ENCODE results near the gene TEAD2. TPM values are rescaled to one million over a fixed set of nuclear protein-coding genes. Genes with fewer than 3 reads are reported as not detected.
A peak's percentile ranks its signal among the peaks of the same experiment; 100 is the strongest.

TEAD2 gene
- not detected for total RNA-seq
- not detected for polyA plus RNA-seq

GRCh38 chr19:49362048-49362928 lies at the start of gene TEAD2:
Gene TEAD2, minus strand, starts transcription at chr19:49362416. Its CDS starts 2,341 bp downstream, at chr19:49360075.
- Mint-ChIP-seq H3K27ac (peak within 1 kb of the TSS in 3 of 8 donors; percentile 22 to 77 (median 59)), H3K36me3 (no peaks in the 10 kb centered on the region), H3K27me3 (peaks cover 15 to 34% of the 10 kb centered on the region in 2 donors), H3K9me3 (no peaks in the 10 kb centered on the region), H3K4me1 (peaks cover 0 to 12% (median 11%) of the 10 kb centered on the region in 3 donors), H3K4me3 (peak within 1 kb of the TSS; percentile 40 to 78 (median 68))
- Histone ChIP-seq H3K4me1 (ENCODE audit: insufficient read depth, low read length) (peaks cover 26% of the 10 kb centered on the region), H3K36me3 (ENCODE audit: insufficient read depth, low read length) (no peaks in the 10 kb centered on the region), H3K4me3 (ENCODE audit: low read length) (peak within 1 kb of the TSS; percentile 61), H3K27ac (ENCODE audit: low read depth, low read length) (peak within 1 kb of the TSS; percentile 64), H3K27me3 (ENCODE audit: insufficient read depth, low read length, poor library complexity, severe bottlenecking) (peaks cover 14% of the 10 kb centered on the region), H3K9me3 (ENCODE audit: low read length) (no peaks in the 10 kb centered on the region)
- ChIA-PET CTCF (no interaction called here), POLR2A (no interaction called here)
- DNase-seq = peak in 2 of 5 donors; percentile 22 to 23

- no peaks in the 10 kb centered on the region for H3K9me3 ChIP-seq (ENCODE audit: low read length)
- H3K4me3 ChIP-seq (ENCODE audit: low read length) = no peak overlapping the region
- ChIA-PET CTCF (interaction anchor here (0.9 to 2.2 kb wide), 3 partner anchors 8 to 31 kb away, joined by 3 to 6 read pairs (median 5); no protein-coding TSS in a partner anchor), POLR2A (no interaction called here)
- H3K36me3 Mint-ChIP-seq = no peaks in the 10 kb centered on the region
- H3K4me1 ChIP-seq (ENCODE audit: insufficient read depth, low read length) = peaks cover 41% of the 10 kb centered on the region
- peaks cover 36 to 50% (median 47%) of the 10 kb centered on the region in 3 donors for H3K4me1 Mint-ChIP-seq
- H3K9me3 Mint-ChIP-seq = no peaks in the 10 kb centered on the region
- DNase-seq = no peak
- peak overlapping the region in 1 of 7 donors; percentile 46 for H3K4me3 Mint-ChIP-seq
- peaks cover 0 to 6% of the 10 kb centered on the region in 2 donors for H3K27me3 Mint-ChIP-seq
- no peak overlapping the region for H3K27ac ChIP-seq (ENCODE audit: low read depth, low read length)
- H3K27me3 ChIP-seq (ENCODE audit: insufficient read depth, low read length, poor library complexity, severe bottlenecking) = no peaks in the 10 kb centered on the region
- no peaks in the 10 kb centered on the region for H3K36me3 ChIP-seq (ENCODE audit: insufficient read depth, low read length)
- peak overlapping the region in 5 of 8 donors; percentile 15 to 72 (median 29) for H3K27ac Mint-ChIP-seq
Measured at GRCh38 chr19:49411681-49412326, 49.6 kb upstream of the TEAD2 start.

GRCh38 chr19:49409441-49410029 lies 47.3 kb upstream of the TEAD2 start:
- H3K27me3 Mint-ChIP-seq = peaks cover 0 to 6% of the 10 kb centered on the region in 2 donors

GRCh38 chr19:49408816-49409440 lies 46.7 kb upstream of the TEAD2 start:
- H3K9me3 ChIP-seq (ENCODE audit: low read length) = no peaks in the 10 kb centered on the region
- DNase-seq = no peak
- peaks cover 0 to 4% of the 10 kb centered on the region in 2 donors for H3K27me3 Mint-ChIP-seq

More at GRCh38 chr19:49409441-49410029, 47.3 kb upstream of the TEAD2 start:
- Mint-ChIP-seq H3K4me1 (peaks cover 36 to 54% (median 50%) of the 10 kb centered on the region in 3 donors), H3K27ac (peak overlapping the region; percentile 63 to 96 (median 82)), H3K9me3 (no peaks in the 10 kb centered on the region), H3K36me3 (no peaks in the 10 kb centered on the region), H3K4me3 (peak overlapping the region; percentile 0 to 79 (median 55))
- no peaks in the 10 kb centered on the region for H3K9me3 ChIP-seq (ENCODE audit: low read length)
- no peak for DNase-seq
- H3K36me3 ChIP-seq (ENCODE audit: insufficient read depth, low read length) = no peaks in the 10 kb centered on the region
- peak overlapping the region; percentile 3 for H3K27ac ChIP-seq (ENCODE audit: low read depth, low read length)
- peak overlapping the region; percentile 5 for H3K4me3 ChIP-seq (ENCODE audit: low read length)
- ChIA-PET CTCF (interaction anchor here (0.9 to 1.5 kb wide), 4 partner anchors 18 to 64 kb away, joined by 3 to 4 read pairs (median 4); partner anchors contain the start of gene FLT3LG), POLR2A (interaction anchor here (1.0 kb wide), 1 partner anchor 41 kb away, joined by 3 read pairs; no protein-coding TSS in a partner anchor)
- no peaks in the 10 kb centered on the region for H3K27me3 ChIP-seq (ENCODE audit: insufficient read depth, low read length, poor library complexity, severe bottlenecking)
- peaks cover 41% of the 10 kb centered on the region for H3K4me1 ChIP-seq (ENCODE audit: insufficient read depth, low read length)

GRCh38 chr19:49407482-49408015 lies 45.3 kb upstream of the TEAD2 start:
- no peaks in the 10 kb centered on the region for H3K9me3 ChIP-seq (ENCODE audit: low read length)
- no peak overlapping the region for H3K27ac ChIP-seq (ENCODE audit: low read depth, low read length)
- H3K9me3 Mint-ChIP-seq = no peaks in the 10 kb centered on the region
- peak overlapping the region in 3 of 8 donors; percentile 54 to 74 (median 66) for H3K27ac Mint-ChIP-seq
- H3K27me3 Mint-ChIP-seq = peaks cover 0 to 4% of the 10 kb centered on the region in 2 donors
- H3K4me1 ChIP-seq (ENCODE audit: insufficient read depth, low read length) = peaks cover 41% of the 10 kb centered on the region
- POLR2A ChIA-PET = no interaction called here
- H3K36me3 ChIP-seq (ENCODE audit: insufficient read depth, low read length) = no peaks in the 10 kb centered on the region
- H3K4me1 Mint-ChIP-seq = peaks cover 36 to 54% (median 49%) of the 10 kb centered on the region in 3 donors
- H3K4me3 ChIP-seq (ENCODE audit: low read length) = no peak overlapping the region
- CTCF ChIA-PET = interaction anchor here (0.9 to 1.0 kb wide), 2 partner anchors 9 to 66 kb away, joined by 3 read pairs; no protein-coding TSS in a partner anchor
- no peak overlapping the region for H3K4me3 Mint-ChIP-seq
- no peaks in the 10 kb centered on the region for H3K36me3 Mint-ChIP-seq
- no peak for DNase-seq
- H3K27me3 ChIP-seq (ENCODE audit: insufficient read depth, low read length, poor library complexity, severe bottlenecking) = no peaks in the 10 kb centered on the region

More at GRCh38 chr19:49408816-49409440, 46.7 kb upstream of the TEAD2 start:
- no peaks in the 10 kb centered on the region for H3K9me3 Mint-ChIP-seq
- H3K4me1 ChIP-seq (ENCODE audit: insufficient read depth, low read length) = peaks cover 41% of the 10 kb centered on the region
- peak overlapping the region in 6 of 7 donors; percentile 19 to 72 (median 55) for H3K4me3 Mint-ChIP-seq
- POLR2A ChIA-PET = interaction anchor here (1.0 kb wide), 1 partner anchor 41 kb away, joined by 3 read pairs; no protein-coding TSS in a partner anchor
- no peaks in the 10 kb centered on the region for H3K27me3 ChIP-seq (ENCODE audit: insufficient read depth, low read length, poor library complexity, severe bottlenecking)
- H3K27ac Mint-ChIP-seq = peak overlapping the region in 7 of 8 donors; percentile 63 to 96 (median 84)
- peak overlapping the region; percentile 5 for H3K4me3 ChIP-seq (ENCODE audit: low read length)
- no peaks in the 10 kb centered on the region for H3K36me3 ChIP-seq (ENCODE audit: insufficient read depth, low read length)
- peak overlapping the region; percentile 3 for H3K27ac ChIP-seq (ENCODE audit: low read depth, low read length)
- H3K36me3 Mint-ChIP-seq = no peaks in the 10 kb centered on the region
- peaks cover 36 to 54% (median 50%) of the 10 kb centered on the region in 3 donors for H3K4me1 Mint-ChIP-seq
- CTCF ChIA-PET = interaction anchor here (0.9 to 1.5 kb wide), 4 partner anchors 17 to 65 kb away, joined by 3 to 4 read pairs (median 4); partner anchors contain the start of gene FLT3LG

- Mint-ChIP-seq H3K4me1 (peaks cover 33 to 51% (median 45%) of the 10 kb centered on the region in 3 donors), H3K36me3 (no peaks in the 10 kb centered on the region), H3K9me3 (no peaks in the 10 kb centered on the region), H3K27me3 (peaks cover 0 to 4% of the 10 kb centered on the region in 2 donors), H3K27ac (no peak overlapping the region), H3K4me3 (no peak overlapping the region)
- H3K4me1 ChIP-seq (ENCODE audit: insufficient read depth, low read length) = peaks cover 39% of the 10 kb centered on the region
- ChIA-PET CTCF (interaction anchor here (0.9 to 1.2 kb wide), 3 partner anchors 10 to 66 kb away, joined by 3 read pairs; no protein-coding TSS in a partner anchor), POLR2A (no interaction called here)
- no peak overlapping the region for H3K4me3 ChIP-seq (ENCODE audit: low read length)
- no peaks in the 10 kb centered on the region for H3K27me3 ChIP-seq (ENCODE audit: insufficient read depth, low read length, poor library complexity, severe bottlenecking)
- DNase-seq = no peak
- H3K36me3 ChIP-seq (ENCODE audit: insufficient read depth, low read length) = no peaks in the 10 kb centered on the region
- no peak overlapping the region for H3K27ac ChIP-seq (ENCODE audit: low read depth, low read length)
- no peaks in the 10 kb centered on the region for H3K9me3 ChIP-seq (ENCODE audit: low read length)
Measured at GRCh38 chr19:49407079-49407478, 44.9 kb upstream of the TEAD2 start.

All from CD8-positive, alpha-beta memory T cell (primary cell).